SJSA1 (cell line): ENCODE results near the gene FKBP6. TPM values are rescaled to one million over a fixed set of nuclear protein-coding genes. Genes with fewer than 3 reads are reported as not detected.

Source experiments
- DNase-seq, 2 experiments: peaks; one replicate each; pipeline ENCODE4 v3.0.0-alpha.2; 2015 to 2020; ENCODE audit warnings: low spot score in 2 of 2, low read depth in 1 of 2
- H3K27ac ChIP-seq: fragments of 250-450 bp; sonication (Bioruptor Pico); 2 replicates; pipeline ENCODE4 v1.5.1; 2020; ENCODE audit warnings: mild to moderate bottlenecking, moderate library complexity
- H3K27me3 ChIP-seq: fragments of 250-450 bp; sonication (Bioruptor Pico); replicated peaks from 2 replicates; pipeline ENCODE4 v1.5.1; 2020; ENCODE audit warnings: mild to moderate bottlenecking, moderate library complexity
- H3K36me3 ChIP-seq: fragments of 250-450 bp; sonication (Bioruptor Pico); 2 replicates; pipeline ENCODE4 v1.5.1; 2020; ENCODE audit warnings: mild to moderate bottlenecking
- H3K4me1 ChIP-seq: fragments of 250-450 bp; sonication (Bioruptor Pico); replicated peaks from 2 replicates; pipeline ENCODE4 v1.6.1; 2021; ENCODE audit warnings: mild to moderate bottlenecking
- H3K4me3 ChIP-seq: fragments of 250-450 bp; sonication (Bioruptor Pico); 2 replicates; pipeline ENCODE4 v1.5.1; 2020; ENCODE audit warnings: mild to moderate bottlenecking
- H3K9me3 ChIP-seq: fragments of 250-450 bp; sonication (Bioruptor Pico); replicated peaks from 2 replicates; pipeline ENCODE4 v1.5.1; 2020; ENCODE audit warnings: mild to moderate bottlenecking
- total RNA-seq: library from RNA; depleted of rRNA; stranded (reverse); fragments of >200 nt; shearing (Covaris generic); gene quantifications from 2 replicates; pipeline ENCODE4 v1.2.3, GENCODE V29; 2014

The FKBP6 gene
- total RNA-seq, 1 experiment from 2014 or later: not detected

- no peak for DNase-seq
- Histone ChIP-seq H3K4me1 (0 out of 2 replicates have a peak, but pooled peaks cover 4% of the 10 kb centered on the region), H3K9me3 (no peaks in the 10 kb centered on the region), H3K36me3 (no peaks in the 10 kb centered on the region), H3K4me3 (no peak overlapping the region), H3K27me3 (no peaks in the 10 kb centered on the region), H3K27ac (no peak overlapping the region)
Observed at GRCh38 chr7:73330772-73331171, 2.8 kb downstream of the FKBP6 start.

- 0 out of 2 replicates have a peak, but pooled peaks cover 4% of the 10 kb centered on the region for H3K4me1 ChIP-seq
- H3K36me3 ChIP-seq: no peaks in the 10 kb centered on the region
- H3K9me3 ChIP-seq: no peaks in the 10 kb centered on the region
- H3K4me3 ChIP-seq: no peak overlapping the region
- H3K27ac ChIP-seq: no peak overlapping the region
- DNase-seq: no peak
- H3K27me3 ChIP-seq: no peaks in the 10 kb centered on the region
Observed at GRCh38 chr7:73332447-73332846, 4.5 kb downstream of the FKBP6 start.

GRCh38 chr7:73338321-73338720 is 10.4 kb downstream of the FKBP6 start:
- no peak for DNase-seq

GRCh38 chr7:73340514-73340913 is 12.6 kb downstream of the FKBP6 start:
- Histone ChIP-seq H3K9me3 (no peaks in the 10 kb centered on the region), H3K27ac (no peak overlapping the region), H3K36me3 (no peaks in the 10 kb centered on the region), H3K4me1 (peaks cover 7% of the 10 kb centered on the region), H3K4me3 (no peak overlapping the region), H3K27me3 (no peaks in the 10 kb centered on the region)
- no peak for DNase-seq

More at GRCh38 chr7:73338321-73338720, 10.4 kb downstream of the FKBP6 start:
- H3K36me3 ChIP-seq: no peaks in the 10 kb centered on the region
- peaks cover 7% of the 10 kb centered on the region for H3K4me1 ChIP-seq
- no peak overlapping the region for H3K4me3 ChIP-seq
- H3K27ac ChIP-seq: no peak overlapping the region
- H3K9me3 ChIP-seq: no peaks in the 10 kb centered on the region
- no peaks in the 10 kb centered on the region for H3K27me3 ChIP-seq

DNA sequence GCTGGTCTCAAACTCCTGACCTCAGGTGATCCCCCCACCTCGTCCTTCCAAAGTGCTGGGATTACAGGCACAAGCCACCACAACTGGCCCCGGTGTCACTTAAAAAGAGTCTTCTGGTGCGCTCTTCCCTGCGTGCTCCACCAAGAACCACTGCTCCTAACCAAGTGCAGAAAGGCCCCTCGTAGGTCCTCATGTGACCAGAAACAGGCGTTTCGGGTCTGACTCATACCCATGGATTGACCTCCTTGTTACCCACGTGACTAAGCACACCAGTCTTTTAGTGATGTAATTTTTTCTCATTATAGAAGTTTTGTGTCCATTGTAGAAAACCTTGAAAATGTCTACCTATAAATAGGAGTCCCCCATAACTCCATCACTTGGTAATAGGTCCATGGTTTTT is 13.9 kb downstream of the FKBP6 start:
- H3K9me3 ChIP-seq: no peaks in the 10 kb centered on the region
- H3K36me3 ChIP-seq: no peaks in the 10 kb centered on the region
- no peak overlapping the region for H3K27ac ChIP-seq
- no peak overlapping the region for H3K4me3 ChIP-seq
- DNase-seq: peak in 1 of 2 experiments; percentile 15
- peaks cover 7% of the 10 kb centered on the region for H3K4me1 ChIP-seq
- no peaks in the 10 kb centered on the region for H3K27me3 ChIP-seq

- Histone ChIP-seq H3K4me3 (no peak overlapping the region), H3K9me3 (no peaks in the 10 kb centered on the region), H3K27ac (no peak overlapping the region), H3K27me3 (no peaks in the 10 kb centered on the region), H3K36me3 (no peaks in the 10 kb centered on the region), H3K4me1 (peaks cover 7% of the 10 kb centered on the region)
- DNase-seq: peak in 1 of 2 experiments; percentile 36
Observed at GRCh38 chr7:73342645-73343044, 14.7 kb downstream of the FKBP6 start.

DNA sequence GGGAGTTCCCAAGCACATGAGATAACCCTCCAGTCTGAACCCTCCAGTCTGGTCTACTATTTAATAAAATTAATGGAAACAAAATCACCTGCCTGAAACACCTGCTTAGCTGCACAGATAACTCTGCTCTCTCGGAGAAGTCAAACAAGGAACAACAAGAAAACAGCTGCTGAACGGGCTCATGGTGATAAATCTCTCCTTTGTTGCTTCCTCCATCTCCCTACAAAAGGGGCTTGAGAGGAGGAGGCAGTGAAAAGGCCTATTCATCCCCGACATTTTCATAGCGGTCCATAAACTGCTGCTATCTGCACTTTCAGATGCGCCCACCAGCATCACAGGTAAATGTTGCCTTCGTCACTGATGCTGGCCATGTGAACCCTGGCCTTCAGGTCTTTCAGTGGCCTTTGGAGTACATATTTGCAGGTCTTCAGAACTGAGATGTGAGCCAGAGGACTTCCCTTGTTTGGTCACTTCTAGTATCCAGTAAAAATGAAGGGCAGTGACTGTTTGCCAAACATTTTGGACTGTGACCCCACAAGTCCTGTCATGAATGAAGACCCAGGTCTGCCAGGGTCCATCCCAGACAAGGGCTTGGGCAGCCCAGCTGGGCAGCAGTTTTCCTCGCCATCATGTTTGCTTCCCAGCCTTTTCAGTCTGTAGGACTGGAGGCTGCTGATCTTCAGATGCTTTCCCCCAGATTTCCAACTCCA is 15.9 kb downstream of the FKBP6 start:
- H3K4me1 ChIP-seq: peaks cover 7% of the 10 kb centered on the region
- H3K36me3 ChIP-seq: no peaks in the 10 kb centered on the region
- H3K4me3 ChIP-seq: no peak overlapping the region
- H3K27ac ChIP-seq: no peak overlapping the region
- no peaks in the 10 kb centered on the region for H3K27me3 ChIP-seq
- H3K9me3 ChIP-seq: no peaks in the 10 kb centered on the region
- no peak for DNase-seq

DNA sequence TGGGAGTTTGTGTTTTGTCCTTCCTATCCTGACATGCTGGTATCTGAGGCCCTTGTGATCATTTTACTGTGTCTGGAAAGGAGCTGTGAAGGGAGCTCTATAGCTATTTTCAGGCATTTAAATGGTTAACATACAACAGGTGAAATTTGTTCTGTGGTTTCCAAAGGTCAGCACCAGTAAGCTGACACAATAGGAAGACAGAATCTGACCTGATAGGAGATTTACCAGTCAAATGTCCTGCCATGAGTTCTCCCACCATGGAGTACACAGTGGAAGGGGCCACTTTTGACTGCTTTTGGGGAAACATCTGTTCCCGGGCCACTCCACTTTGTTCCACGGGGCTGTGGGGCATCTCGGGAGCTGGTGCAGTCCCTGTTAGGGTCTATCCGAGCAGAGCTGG is 17.6 kb downstream of the FKBP6 start:
- Histone ChIP-seq H3K27me3 (no peaks in the 10 kb centered on the region), H3K27ac (no peak overlapping the region)

GRCh38 chr7:73345951-73346350 is 18.0 kb downstream of the FKBP6 start:
- no peak for DNase-seq

More for the DNA sequence above, 17.6 kb downstream of the FKBP6 start:
- Histone ChIP-seq H3K4me1 (peaks cover 7% of the 10 kb centered on the region), H3K9me3 (no peaks in the 10 kb centered on the region), H3K4me3 (no peak overlapping the region), H3K36me3 (no peaks in the 10 kb centered on the region)
- no peak for DNase-seq

GRCh38 chr7:73349763-73350162 is 21.8 kb downstream of the FKBP6 start:
- no peak overlapping the region for H3K4me3 ChIP-seq
- no peaks in the 10 kb centered on the region for H3K27me3 ChIP-seq
- H3K36me3 ChIP-seq: no peaks in the 10 kb centered on the region
- no peaks in the 10 kb centered on the region for H3K4me1 ChIP-seq
- H3K9me3 ChIP-seq: no peaks in the 10 kb centered on the region
- H3K27ac ChIP-seq: no peak overlapping the region
- DNase-seq: no peak

More at GRCh38 chr7:73345951-73346350, 18.0 kb downstream of the FKBP6 start:
- no peaks in the 10 kb centered on the region for H3K36me3 ChIP-seq
- no peak overlapping the region for H3K27ac ChIP-seq
- no peaks in the 10 kb centered on the region for H3K9me3 ChIP-seq
- no peaks in the 10 kb centered on the region for H3K27me3 ChIP-seq
- no peak overlapping the region for H3K4me3 ChIP-seq
- peaks cover 7% of the 10 kb centered on the region for H3K4me1 ChIP-seq

DNA sequence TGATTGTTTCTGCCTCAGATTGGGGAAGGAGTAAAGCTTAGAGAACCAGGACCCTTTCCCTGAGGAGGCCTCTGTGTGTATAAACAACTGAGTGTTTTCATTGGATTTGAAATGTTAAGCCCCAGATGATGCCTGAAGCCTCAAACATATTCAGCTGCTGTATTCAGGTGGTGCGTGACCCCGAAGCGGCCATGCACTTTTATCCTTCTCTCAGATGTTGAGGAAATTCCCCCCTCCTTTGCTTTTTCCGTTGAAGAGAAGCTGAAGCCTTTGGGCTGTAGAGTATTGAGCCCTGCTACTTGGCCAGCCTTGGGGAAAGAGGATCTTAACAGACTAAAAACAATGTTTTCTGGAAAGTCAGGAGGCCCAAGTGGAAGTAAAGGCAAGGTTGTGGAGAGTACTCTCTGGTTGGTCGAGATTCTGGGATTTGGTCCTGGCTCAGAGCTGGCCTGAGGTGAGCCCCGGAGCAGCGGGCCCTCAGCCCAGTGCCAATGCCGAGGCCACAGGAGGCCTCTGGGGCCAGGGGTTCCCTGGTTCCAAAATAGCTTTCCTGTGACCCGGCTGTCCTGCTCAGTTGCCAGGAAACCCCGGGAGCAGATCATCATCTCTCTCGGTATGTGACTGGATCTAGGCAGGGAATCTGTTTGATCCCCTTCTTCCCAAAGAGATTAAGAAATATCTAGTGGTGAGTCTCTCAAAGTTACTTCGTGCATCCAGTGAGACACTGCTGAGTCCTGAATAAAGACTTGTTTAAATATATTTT is 22.5 kb downstream of the FKBP6 start:
- Histone ChIP-seq H3K27ac (no peak overlapping the region), H3K36me3 (no peaks in the 10 kb centered on the region), H3K4me1 (no peaks in the 10 kb centered on the region), H3K4me3 (no peak overlapping the region), H3K27me3 (no peaks in the 10 kb centered on the region), H3K9me3 (no peaks in the 10 kb centered on the region)
- no peak for DNase-seq

- H3K4me1 ChIP-seq: no peaks in the 10 kb centered on the region
- H3K27me3 ChIP-seq: no peaks in the 10 kb centered on the region
- H3K9me3 ChIP-seq: no peaks in the 10 kb centered on the region
- H3K27ac ChIP-seq: no peak overlapping the region
- DNase-seq: no peak
- no peak overlapping the region for H3K4me3 ChIP-seq
- no peaks in the 10 kb centered on the region for H3K36me3 ChIP-seq
Observed at GRCh38 chr7:73351447-73352167, 23.6 kb downstream of the FKBP6 start.

- Histone ChIP-seq H3K27ac (no peak overlapping the region), H3K4me3 (no peak overlapping the region), H3K4me1 (peaks cover 1% of the 10 kb centered on the region), H3K27me3 (no peaks in the 10 kb centered on the region), H3K36me3 (no peaks in the 10 kb centered on the region), H3K9me3 (no peaks in the 10 kb centered on the region)
- no peak for DNase-seq
Observed at GRCh38 chr7:73352784-73353183, 24.8 kb downstream of the FKBP6 start.

GRCh38 chr7:73353243-73353642 is 25.3 kb downstream of the FKBP6 start:
- Histone ChIP-seq H3K27me3 (no peaks in the 10 kb centered on the region), H3K9me3 (no peaks in the 10 kb centered on the region), H3K4me1 (peaks cover 6% of the 10 kb centered on the region), H3K36me3 (no peaks in the 10 kb centered on the region), H3K27ac (no peak overlapping the region), H3K4me3 (no peak overlapping the region)
- no peak for DNase-seq
